ENCODE results near the gene PARVA.

DNA sequence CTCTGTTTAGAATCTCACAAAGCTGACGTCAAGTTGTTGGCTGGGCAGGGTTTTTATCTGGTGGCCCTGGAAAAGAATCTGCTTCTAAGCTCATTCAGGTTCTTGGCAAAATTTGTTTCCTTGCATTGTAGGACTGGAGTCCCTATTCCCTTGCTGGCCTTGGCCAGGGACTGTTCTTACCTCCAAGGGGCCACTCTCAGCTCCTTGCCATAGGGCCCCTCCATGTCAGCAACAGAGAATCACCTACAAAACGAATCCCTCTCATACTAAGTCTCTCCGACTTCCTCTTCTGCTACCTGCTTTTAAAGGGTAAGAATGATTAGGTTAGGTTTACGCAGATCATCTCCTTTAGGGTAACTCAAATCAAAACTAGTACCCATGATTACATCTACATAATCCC is 63.2 kb downstream of the PARVA start:
- TF ChIP-seq CTCF (IDR thresholded peaks at IDR 0.05; ENCODE audit: low read depth, low read length) (no peak), POLR2A (IDR thresholded peaks at IDR 0.05; ENCODE audit: extremely low read depth, insufficient read length) (no peak)
- TF ChIP-seq, protein P1, sequence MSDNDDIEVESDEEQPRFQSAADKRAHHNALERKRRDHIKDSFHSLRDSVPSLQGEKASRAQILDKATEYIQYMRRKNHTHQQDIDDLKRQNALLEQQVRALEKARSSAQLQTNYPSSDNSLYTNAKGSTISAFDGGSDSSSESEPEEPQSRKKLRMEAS (IDR thresholded peaks at IDR 0.05; ENCODE audit: low read depth, low read length), result no peak
